Measurements from ENCODE around the gene PREX1.

The PREX1 gene

DNA sequence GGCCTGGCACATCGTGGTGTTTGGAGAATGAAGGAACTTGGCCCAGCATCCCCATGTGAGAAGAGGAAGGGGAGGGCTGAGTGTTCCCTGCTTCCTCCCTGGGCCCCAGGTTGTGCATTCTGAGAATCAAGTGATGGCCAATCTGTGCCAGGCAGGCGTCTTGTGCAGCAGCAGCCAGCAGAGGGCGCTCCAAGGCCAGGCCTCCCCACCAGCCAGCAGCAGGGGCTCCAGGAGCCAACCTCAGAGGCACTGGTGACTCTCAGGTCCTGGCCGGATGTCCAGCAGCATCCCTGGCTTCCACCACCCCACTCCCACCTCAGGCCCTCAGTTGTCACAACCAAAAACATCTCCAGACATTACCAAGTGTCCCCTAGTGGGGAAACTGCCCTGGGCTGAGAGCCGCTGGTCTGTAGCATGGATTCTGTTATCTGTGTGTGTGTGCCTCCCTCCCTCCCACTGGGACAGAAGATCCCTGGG, 192.0 kb downstream of the PREX1 start:
- H3K9ac ChIP-seq (ENCODE audit: low read length), result no peak overlapping the region
- H3K27ac ChIP-seq (ENCODE audit: low read depth, low read length), result no peak overlapping the region
- H3K9me3 ChIP-seq (ENCODE audit: control insufficient read depth, insufficient read depth, low read depth, low read length), result no peaks in the 10 kb centered on the region
- no peaks in the 10 kb centered on the region for H3K27me3 ChIP-seq (ENCODE audit: control insufficient read depth, insufficient read depth, low read length)
- H3K4me3 ChIP-seq (ENCODE audit: low read depth, low read length), result no peak overlapping the region
- H3K4me1 ChIP-seq (ENCODE audit: control insufficient read depth, insufficient read depth, low read length), result 0 out of 2 replicates have a peak, but pooled peaks cover 3% of the 10 kb centered on the region
- peaks cover 13% of the 10 kb centered on the region; the same call in 1 of the 2 replicates for H3K36me3 ChIP-seq (ENCODE audit: control insufficient read depth, insufficient read depth, low read length)

DNA sequence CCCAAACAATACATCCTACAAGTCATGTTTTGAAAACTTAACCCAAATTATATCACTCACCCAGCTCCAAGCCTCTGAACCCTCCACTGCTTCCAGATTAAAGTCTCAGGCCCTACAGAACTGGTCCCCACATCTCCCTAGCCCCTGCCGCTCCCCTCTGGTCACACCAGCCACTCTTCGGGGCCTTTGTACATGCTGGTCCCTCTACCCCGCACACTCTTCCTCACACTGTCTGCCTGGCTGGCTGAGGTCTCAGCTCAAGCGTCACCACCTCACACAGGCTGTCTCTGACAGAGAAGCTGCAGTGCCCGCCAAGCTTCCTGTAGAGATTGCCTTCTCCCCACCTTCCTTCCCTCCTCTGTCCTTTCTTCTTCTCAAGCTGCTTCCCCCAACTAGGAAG, 192.4 kb downstream of the PREX1 start:
- Histone ChIP-seq H3K27me3 (ENCODE audit: control insufficient read depth, insufficient read depth, low read length) (no peaks in the 10 kb centered on the region), H3K9ac (ENCODE audit: low read length) (no peak overlapping the region), H3K4me1 (ENCODE audit: control insufficient read depth, insufficient read depth, low read length) (peaks cover 8% of the 10 kb centered on the region; the same call in 1 of the 2 replicates), H3K9me3 (ENCODE audit: control insufficient read depth, insufficient read depth, low read depth, low read length) (no peaks in the 10 kb centered on the region), H3K4me3 (ENCODE audit: low read depth, low read length) (no peak overlapping the region), H3K27ac (ENCODE audit: low read depth, low read length) (no peak overlapping the region), H3K36me3 (ENCODE audit: control insufficient read depth, insufficient read depth, low read length) (peaks cover 11% of the 10 kb centered on the region)

DNA sequence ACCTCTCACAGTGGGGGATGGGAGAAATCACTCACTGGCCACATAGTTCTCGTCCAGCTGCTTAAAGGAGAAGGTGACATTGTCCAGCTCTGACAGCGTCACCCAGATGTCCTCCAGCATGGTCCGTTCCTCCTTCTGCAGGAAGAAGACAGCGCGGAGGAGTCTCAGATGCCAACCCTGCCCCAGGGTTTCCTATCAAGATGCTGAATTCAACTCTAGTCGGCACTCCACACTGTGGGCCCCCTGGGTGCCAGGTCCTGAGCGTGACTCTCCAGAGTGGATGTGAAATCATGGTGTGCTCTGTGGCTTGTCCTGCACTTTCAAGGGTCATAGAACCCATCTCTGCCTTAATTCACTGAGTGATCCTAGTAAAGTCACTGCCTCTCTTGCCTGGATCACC, 193.2 kb downstream of the PREX1 start:
- no peaks in the 10 kb centered on the region for H3K27me3 ChIP-seq (ENCODE audit: control insufficient read depth, insufficient read depth, low read length)
- H3K36me3 ChIP-seq (ENCODE audit: control insufficient read depth, insufficient read depth, low read length), result peaks cover 4% of the 10 kb centered on the region
- H3K4me3 ChIP-seq (ENCODE audit: low read depth, low read length), result no peak overlapping the region
- H3K9me3 ChIP-seq (ENCODE audit: control insufficient read depth, insufficient read depth, low read depth, low read length), result no peaks in the 10 kb centered on the region
- H3K4me1 ChIP-seq (ENCODE audit: control insufficient read depth, insufficient read depth, low read length), result peaks cover 9% of the 10 kb centered on the region; the same call in 1 of the 2 replicates
- H3K9ac ChIP-seq (ENCODE audit: low read length), result no peak overlapping the region
- H3K27ac ChIP-seq (ENCODE audit: low read depth, low read length), result no peak overlapping the region

DNA sequence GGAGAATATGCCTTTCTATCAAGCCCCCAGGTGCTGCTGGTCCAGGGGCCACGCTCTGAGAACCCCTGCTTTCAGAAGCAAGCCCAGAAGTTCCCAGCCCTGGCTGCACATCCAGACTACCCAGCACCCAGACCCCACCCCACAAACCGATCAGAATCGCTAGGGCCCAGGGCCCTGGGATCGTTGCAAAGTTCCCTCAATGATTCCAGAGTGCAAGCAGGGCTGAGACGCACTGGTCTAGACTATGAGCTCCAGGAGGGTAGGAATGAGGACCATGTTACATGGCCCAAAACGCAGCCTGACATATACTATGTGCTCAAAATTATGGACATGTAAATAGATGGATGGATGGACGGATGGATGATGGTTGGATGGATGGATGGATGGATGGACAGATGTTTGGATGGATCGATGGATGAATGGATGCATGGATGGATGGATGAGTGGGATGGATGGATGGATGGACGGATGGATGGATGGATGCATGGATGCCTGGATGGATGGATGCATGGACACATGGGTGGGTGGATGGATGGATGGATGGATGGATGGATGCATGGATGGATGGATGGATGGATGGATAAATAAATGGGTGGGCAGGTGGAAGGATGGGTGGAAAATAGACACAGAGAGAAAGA, 194.1 kb downstream of the PREX1 start:
- peaks cover 9% of the 10 kb centered on the region; the same call in 1 of the 2 replicates for H3K4me1 ChIP-seq (ENCODE audit: control insufficient read depth, insufficient read depth, low read length)

DNA sequence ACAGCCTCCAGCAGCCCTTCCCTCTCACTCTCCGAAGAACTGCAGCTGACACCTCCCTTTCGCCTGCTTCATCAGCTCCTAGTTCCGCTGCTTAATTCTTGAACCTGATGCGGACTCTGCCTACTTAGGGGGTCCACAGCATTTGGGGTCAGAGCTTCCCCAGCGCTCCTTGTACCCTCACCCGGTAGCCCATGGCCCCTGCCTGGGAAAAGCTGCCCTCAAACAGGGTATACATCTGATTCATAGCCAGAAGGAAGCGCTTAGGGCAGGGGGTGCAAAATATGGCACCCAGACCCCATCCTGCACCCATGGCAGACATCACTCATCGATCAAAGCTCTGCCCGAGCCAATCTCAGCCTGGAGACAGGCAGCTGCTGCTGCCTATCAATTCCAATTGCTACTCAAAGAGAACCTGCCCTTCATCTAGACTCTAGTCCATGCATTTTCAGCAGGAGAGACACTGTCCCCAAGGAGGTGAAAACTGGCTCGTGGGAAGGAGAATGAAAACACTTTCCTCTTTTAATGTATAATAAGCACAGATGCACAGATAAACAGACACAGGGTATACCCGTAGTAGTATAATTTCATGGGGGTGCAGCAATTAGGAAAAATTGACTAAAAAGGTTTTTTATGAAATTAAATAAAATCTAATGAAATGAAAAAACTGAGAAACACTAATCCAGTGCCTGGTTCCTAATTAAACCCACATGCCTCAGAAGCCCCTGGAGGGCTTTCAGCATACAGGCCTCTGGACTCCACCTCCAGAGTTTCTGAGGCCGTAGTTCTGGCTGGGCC, 194.8 kb downstream of the PREX1 start:
- no peaks in the 10 kb centered on the region for H3K27me3 ChIP-seq (ENCODE audit: control insufficient read depth, insufficient read depth, low read length)
- no peak overlapping the region for H3K27ac ChIP-seq (ENCODE audit: low read depth, low read length)
- H3K4me3 ChIP-seq (ENCODE audit: low read depth, low read length), result no peak overlapping the region
- H3K9ac ChIP-seq (ENCODE audit: low read length), result no peak overlapping the region
- H3K36me3 ChIP-seq (ENCODE audit: control insufficient read depth, insufficient read depth, low read length), result peaks cover 3% of the 10 kb centered on the region
- peaks cover 9% of the 10 kb centered on the region; the same call in 1 of the 2 replicates for H3K4me1 ChIP-seq (ENCODE audit: control insufficient read depth, insufficient read depth, low read length)
- no peaks in the 10 kb centered on the region for H3K9me3 ChIP-seq (ENCODE audit: control insufficient read depth, insufficient read depth, low read depth, low read length)

More for the DNA sequence above, 194.1 kb downstream of the PREX1 start:
- no peak overlapping the region for H3K27ac ChIP-seq (ENCODE audit: low read depth, low read length)
- H3K36me3 ChIP-seq (ENCODE audit: control insufficient read depth, insufficient read depth, low read length), result peaks cover 3% of the 10 kb centered on the region
- H3K4me3 ChIP-seq (ENCODE audit: low read depth, low read length), result no peak overlapping the region
- H3K9me3 ChIP-seq (ENCODE audit: control insufficient read depth, insufficient read depth, low read depth, low read length), result no peaks in the 10 kb centered on the region
- no peaks in the 10 kb centered on the region for H3K27me3 ChIP-seq (ENCODE audit: control insufficient read depth, insufficient read depth, low read length)
- no peak overlapping the region for H3K9ac ChIP-seq (ENCODE audit: low read length)

DNA sequence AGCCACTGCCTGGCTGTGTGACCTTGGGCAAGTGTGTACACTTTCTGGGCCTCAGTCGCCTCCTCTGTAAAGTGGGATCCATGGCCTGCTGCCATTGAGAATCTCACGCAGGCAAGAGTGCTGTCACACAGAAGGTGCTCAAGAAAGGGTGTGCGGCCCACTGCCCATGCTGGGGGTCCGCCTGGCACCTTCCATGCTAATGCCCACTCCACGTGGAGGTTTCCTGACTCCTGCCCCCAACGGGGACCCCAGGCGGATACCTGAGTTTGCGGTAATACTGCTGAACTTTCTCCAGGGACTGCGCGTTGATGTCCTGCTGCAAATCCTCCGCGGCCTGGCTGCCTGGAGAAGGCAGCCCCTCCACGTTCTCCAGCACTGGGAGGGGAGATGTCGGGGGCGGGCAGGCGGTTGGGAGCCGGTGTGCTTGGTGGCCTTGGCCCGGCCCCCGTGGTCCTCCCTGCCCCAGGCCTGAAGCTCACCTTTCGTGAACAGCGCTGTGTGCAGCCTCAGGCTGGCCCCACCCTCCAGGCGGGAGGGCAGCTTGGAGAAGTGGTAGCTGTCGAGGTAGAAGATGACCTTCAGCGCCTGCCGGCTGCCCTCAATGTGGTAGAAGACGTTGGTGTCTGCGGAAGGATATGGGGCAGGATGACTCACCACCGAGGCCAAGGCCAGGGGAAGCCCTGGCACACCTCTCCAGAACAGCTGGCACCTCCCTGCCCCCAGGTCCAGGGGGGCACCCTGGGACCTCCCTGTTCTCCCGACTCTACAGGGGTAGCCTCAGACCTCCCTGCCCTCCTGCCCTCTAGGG, 195.6 kb downstream of the PREX1 start:
- H3K27me3 ChIP-seq (ENCODE audit: control insufficient read depth, insufficient read depth, low read length), result no peaks in the 10 kb centered on the region
- H3K9me3 ChIP-seq (ENCODE audit: control insufficient read depth, insufficient read depth, low read depth, low read length), result no peaks in the 10 kb centered on the region
- H3K27ac ChIP-seq (ENCODE audit: low read depth, low read length), result no peak overlapping the region
- peaks cover 3% of the 10 kb centered on the region for H3K36me3 ChIP-seq (ENCODE audit: control insufficient read depth, insufficient read depth, low read length)
- no peak overlapping the region for H3K9ac ChIP-seq (ENCODE audit: low read length)
- no peak overlapping the region for H3K4me3 ChIP-seq (ENCODE audit: low read depth, low read length)
- peaks cover 9% of the 10 kb centered on the region; the same call in 1 of the 2 replicates for H3K4me1 ChIP-seq (ENCODE audit: control insufficient read depth, insufficient read depth, low read length)

DNA sequence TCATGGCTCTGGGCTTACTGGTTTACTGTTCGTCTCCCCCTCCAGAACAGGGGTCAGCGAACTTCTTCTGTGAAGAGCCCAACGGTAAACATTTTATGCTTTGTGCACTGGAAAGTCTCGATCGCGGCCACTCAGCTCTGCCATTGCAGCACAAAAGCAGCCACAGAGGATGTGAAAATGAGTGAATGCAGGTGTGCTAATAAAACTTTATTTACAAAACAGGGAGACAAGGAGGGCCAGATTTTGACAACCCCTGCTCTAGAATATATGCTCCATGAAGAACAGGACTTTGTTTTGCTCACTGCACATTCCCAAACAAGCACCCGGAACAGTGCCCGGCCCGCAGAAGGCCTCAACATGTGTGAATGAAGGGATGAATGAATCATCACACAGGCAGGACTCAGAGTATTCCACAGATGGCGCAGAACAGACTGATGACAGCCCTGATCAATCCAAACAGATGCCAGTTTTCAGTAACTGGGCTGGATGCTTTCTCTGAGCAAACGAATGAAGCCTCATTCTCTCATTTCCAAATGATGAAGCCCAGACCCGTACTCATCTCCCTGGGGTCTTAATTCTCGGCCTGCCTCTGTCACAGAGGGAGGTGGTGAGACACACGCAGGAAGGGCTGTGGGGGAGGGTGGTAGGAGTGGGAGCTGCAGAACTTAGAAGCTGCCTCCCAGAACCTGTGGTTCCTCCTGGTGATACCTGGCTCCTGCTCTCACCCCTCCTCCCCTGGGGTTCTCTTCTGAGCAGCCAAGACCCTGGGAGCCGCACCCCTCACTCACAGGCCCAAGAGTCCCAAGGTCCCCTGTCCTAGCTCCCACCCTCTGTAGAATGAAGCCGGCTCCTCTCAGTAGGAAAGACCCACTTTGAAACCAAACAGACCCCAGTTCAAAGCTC, 196.4 kb downstream of the PREX1 start:
- H3K9me3 ChIP-seq (ENCODE audit: control insufficient read depth, insufficient read depth, low read depth, low read length), result no peaks in the 10 kb centered on the region
- no peaks in the 10 kb centered on the region for H3K27me3 ChIP-seq (ENCODE audit: control insufficient read depth, insufficient read depth, low read length)
- H3K9ac ChIP-seq (ENCODE audit: low read length), result no peak overlapping the region
- peaks cover 3% of the 10 kb centered on the region for H3K36me3 ChIP-seq (ENCODE audit: control insufficient read depth, insufficient read depth, low read length)
- H3K27ac ChIP-seq (ENCODE audit: low read depth, low read length), result no peak overlapping the region
- H3K4me1 ChIP-seq (ENCODE audit: control insufficient read depth, insufficient read depth, low read length), result peaks cover 9% of the 10 kb centered on the region; the same call in 1 of the 2 replicates
- H3K4me3 ChIP-seq (ENCODE audit: low read depth, low read length), result no peak overlapping the region

DNA sequence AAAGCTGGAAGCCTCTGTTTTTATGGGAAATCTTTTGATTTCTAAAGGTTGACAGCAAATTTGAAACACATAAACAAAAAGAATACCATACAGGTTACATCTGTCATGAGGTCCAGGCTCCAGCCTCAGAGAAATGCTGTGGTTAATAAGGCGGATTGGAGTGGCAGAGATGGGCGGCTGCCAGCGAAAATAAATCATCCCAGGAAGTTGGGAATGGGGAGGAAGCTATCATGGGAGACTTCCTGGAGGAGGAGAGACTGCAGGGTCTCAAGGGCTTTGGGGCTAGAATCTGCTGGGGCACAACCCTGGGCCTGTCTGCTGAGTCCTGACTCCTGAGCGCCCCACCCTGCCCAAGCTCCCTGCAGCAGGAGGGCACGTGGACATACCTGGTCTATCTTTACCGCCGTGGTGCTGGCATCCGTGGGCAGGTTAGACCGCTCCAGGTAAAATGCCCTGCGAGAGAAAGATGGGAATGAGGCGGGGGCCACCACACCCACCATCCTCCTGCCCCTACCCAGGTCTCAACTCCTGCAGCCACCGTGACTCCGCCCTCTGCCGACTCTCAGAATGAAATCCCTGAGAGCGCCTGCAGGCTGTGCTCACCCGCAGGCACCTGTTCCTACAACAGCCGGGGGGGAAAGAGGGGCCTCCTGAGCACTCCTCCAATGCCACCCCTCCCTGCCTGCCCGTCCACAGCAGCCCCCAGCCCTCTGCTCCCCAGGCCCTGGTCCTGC, 197.3 kb downstream of the PREX1 start:
- H3K27ac ChIP-seq (ENCODE audit: low read depth, low read length), result no peak overlapping the region

DNA sequence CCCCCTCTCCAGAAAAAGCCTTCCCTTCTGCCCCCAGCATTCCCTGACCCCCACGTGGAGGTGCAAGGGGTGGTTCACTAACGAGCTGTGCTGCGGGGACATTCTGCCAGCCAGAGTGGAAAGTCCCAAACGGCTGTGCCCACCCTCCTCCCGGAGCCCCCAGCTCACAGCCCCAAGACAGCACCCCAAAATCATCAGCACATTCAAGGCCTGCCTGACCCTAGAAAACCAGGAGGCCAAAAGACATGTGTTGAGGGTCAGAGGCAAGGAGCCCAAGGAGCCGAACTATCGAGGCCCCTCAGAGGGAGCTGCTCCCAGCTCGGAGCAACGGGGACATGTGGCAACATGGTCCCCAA, 197.9 kb downstream of the PREX1 start:
- Histone ChIP-seq H3K27me3 (ENCODE audit: control insufficient read depth, insufficient read depth, low read length) (no peaks in the 10 kb centered on the region), H3K9ac (ENCODE audit: low read length) (no peak overlapping the region), H3K9me3 (ENCODE audit: control insufficient read depth, insufficient read depth, low read depth, low read length) (no peaks in the 10 kb centered on the region), H3K27ac (ENCODE audit: low read depth, low read length) (no peak overlapping the region), H3K4me1 (ENCODE audit: control insufficient read depth, insufficient read depth, low read length) (peaks cover 9% of the 10 kb centered on the region; the same call in 1 of the 2 replicates), H3K36me3 (ENCODE audit: control insufficient read depth, insufficient read depth, low read length) (peaks cover 6% of the 10 kb centered on the region), H3K4me3 (ENCODE audit: low read depth, low read length) (no peak overlapping the region)

More for the DNA sequence above, 197.3 kb downstream of the PREX1 start:
- H3K4me1 ChIP-seq (ENCODE audit: control insufficient read depth, insufficient read depth, low read length), result peaks cover 9% of the 10 kb centered on the region; the same call in 1 of the 2 replicates
- H3K27me3 ChIP-seq (ENCODE audit: control insufficient read depth, insufficient read depth, low read length), result no peaks in the 10 kb centered on the region
- no peaks in the 10 kb centered on the region for H3K9me3 ChIP-seq (ENCODE audit: control insufficient read depth, insufficient read depth, low read depth, low read length)
- H3K36me3 ChIP-seq (ENCODE audit: control insufficient read depth, insufficient read depth, low read length), result peaks cover 3% of the 10 kb centered on the region
- H3K4me3 ChIP-seq (ENCODE audit: low read depth, low read length), result no peak overlapping the region
- no peak overlapping the region for H3K9ac ChIP-seq (ENCODE audit: low read length)
